ENCODE measurements around the gene WRAP73.
"Not testable (repeated sequence)": the region's sequence is repeated elsewhere in the genome, so short reads cannot be mapped to it uniquely, and the experiment has no call there.

WRAP73 gene

GRCh38 chr1:3630161-3630611 lies 19.7 kb downstream of the WRAP73 start:
- no peak for DNase-seq (ENCODE audit: low read depth)

- DNase-seq (ENCODE audit: low read depth), result no peak
These were observed 20.2 kb downstream of the WRAP73 start for GRCh38 chr1:3629561-3630160.

- DNase-seq (ENCODE audit: low read depth), result no peak
These were observed 21.5 kb downstream of the WRAP73 start for GRCh38 chr1:3628445-3628844.

- no peak for DNase-seq (ENCODE audit: low read depth)
These were observed 22.2 kb downstream of the WRAP73 start for GRCh38 chr1:3627515-3628253.

- no peak for DNase-seq (ENCODE audit: low read depth)
These were observed 23.9 kb downstream of the WRAP73 start for GRCh38 chr1:3626025-3626424.

GRCh38 chr1:3625151-3625907 lies 24.6 kb downstream of the WRAP73 start:
- DNase-seq (ENCODE audit: low read depth), result no peak

- DNase-seq (ENCODE audit: low read depth), result peak; percentile 97
These were observed 25.4 kb downstream of the WRAP73 start, which contains the start of gene TPRG1L for GRCh38 chr1:3624200-3625136. TSS of gene TPRG1L (plus strand) at chr1:3625015. CDS start at chr1:3625073, 58 bp downstream.

- no peak for DNase-seq (ENCODE audit: low read depth)
These were observed 26.3 kb downstream of the WRAP73 start for GRCh38 chr1:3623441-3624199.

- not testable (repeated sequence) for DNase-seq (ENCODE audit: low read depth)
These were observed 27.8 kb downstream of the WRAP73 start for GRCh38 chr1:3622102-3622501.

- not testable (repeated sequence) for DNase-seq (ENCODE audit: low read depth)
These were observed 28.7 kb downstream of the WRAP73 start for GRCh38 chr1:3621151-3621671.

GRCh38 chr1:3620708-3621107 lies 29.2 kb downstream of the WRAP73 start:
- no peak for DNase-seq (ENCODE audit: low read depth)

- DNase-seq (ENCODE audit: low read depth), result peak; percentile 62
These were observed 30.8 kb downstream of the WRAP73 start for GRCh38 chr1:3618881-3619671.

GRCh38 chr1:3618531-3618880 lies 31.4 kb downstream of the WRAP73 start:
- no peak for DNase-seq (ENCODE audit: low read depth)

GRCh38 chr1:3617806-3618345 lies 32.0 kb downstream of the WRAP73 start:
- no peak for DNase-seq (ENCODE audit: low read depth)

- no peak for DNase-seq (ENCODE audit: low read depth)
These were observed 33.0 kb downstream of the WRAP73 start for GRCh38 chr1:3616861-3617260.

GRCh38 chr1:3614755-3615742 lies 34.9 kb downstream of the WRAP73 start:
- DNase-seq (ENCODE audit: low read depth), result no peak

- DNase-seq (ENCODE audit: low read depth), result no peak
These were observed 37.8 kb downstream of the WRAP73 start for GRCh38 chr1:3612123-3612522.

All from stimulated activated CD4-positive, alpha-beta T cell treated with anti-CD3 and anti-CD28 coated beads, Interleukin-2, amount 100 ng/mL, for 4 hours (primary cell).